IMR-90 (cell line): Measurements from ENCODE around the gene CCNJL.

ENCODE experiments used
- CHD1 ChIP-seq: IDR thresholded peaks from 2 replicates; pipeline ENCODE4 v1.6.1; 2012; ENCODE audit warnings: low read depth, low read length, improper control_type of control experiment
- CTCF ChIP-seq: conservative IDR thresholded peaks from 2 replicates; pipeline ENCODE4 v1.5.1; 2012; ENCODE audit warnings: mild to moderate bottlenecking, low read depth, low read length, improper control_type of control experiment
- MXI1 ChIP-seq: IDR thresholded peaks from 2 replicates; pipeline ENCODE4 v1.6.1; 2012; ENCODE audit warnings: low read depth, mild to moderate bottlenecking, low read length, moderate library complexity, borderline replicate concordance
- POLR2A ChIP-seq: IDR thresholded peaks from 2 replicates; pipeline ENCODE4 v1.6.1; 2012; ENCODE audit warnings: mild to moderate bottlenecking, low read depth, low read length
- RCOR1 ChIP-seq: IDR thresholded peaks from 2 replicates; pipeline ENCODE4 v1.6.1; 2012; ENCODE audit warnings: mild to moderate bottlenecking, low read length, improper control_type of control experiment; ENCODE audit not compliant: insufficient replicate concordance
- SMC3 ChIP-seq: fragments of 150-350 bp; IDR thresholded peaks from 2 replicates; pipeline ENCODE4 v1.6.1; 2016; ENCODE audit warnings: low read depth, mild to moderate bottlenecking, antibody characterized with exemption, low read length, moderate library complexity
- USF2 ChIP-seq: fragments of 150-350 bp; IDR thresholded peaks from 2 replicates; pipeline ENCODE4 v1.6.1; 2017; ENCODE audit warnings: mild to moderate bottlenecking, antibody characterized with exemption, low read length, low read depth

- no peak for TF ChIP-seq POLR2A
- TF ChIP-seq CTCF: no peak
- TF ChIP-seq CHD1: no peak
- TF ChIP-seq SMC3: no peak
- no peak for TF ChIP-seq RCOR1
- no peak for TF ChIP-seq MXI1
- no peak for TF ChIP-seq USF2
Measured at GRCh38 chr5:160271396-160271795, 41.0 kb downstream of the CCNJL start.
